GM21528 (cell line): ENCODE data around the gene KRT84.
"Not testable (repeated sequence)": the region's sequence is repeated elsewhere in the genome, so short reads cannot be mapped to it uniquely, and the experiment has no call there.

ENCODE experiments used
- ATAC-seq: cut with Tn5 transposase; IDR thresholded peaks from one replicate; pipeline ENCODE4 v1.9.1; 2021; ENCODE audit warnings: mild to moderate bottlenecking, moderate library complexity; ENCODE audit not compliant: unreplicated experiment, low FRiP score

KRT84 gene

GRCh38 chr12:52413782-52414345 lies 28.4 kb upstream of the KRT84 start:
- ATAC-seq = no peak

- no peak for ATAC-seq
Measured at GRCh38 chr12:52413202-52413601, 27.8 kb upstream of the KRT84 start.

GRCh38 chr12:52411815-52412214 lies 26.4 kb upstream of the KRT84 start:
- no peak for ATAC-seq

- not testable (repeated sequence) for ATAC-seq
Measured at GRCh38 chr12:52410589-52411248, 25.3 kb upstream of the KRT84 start.

- no peak for ATAC-seq
Measured at GRCh38 chr12:52407918-52408317, 22.5 kb upstream of the KRT84 start.

- no peak for ATAC-seq
Measured at GRCh38 chr12:52405922-52406385, 20.5 kb upstream of the KRT84 start, which contains the start of gene KRT82. TSS of gene KRT82 (minus strand) at chr12:52406335. CDS start at chr12:52406277, 58 bp downstream.

GRCh38 chr12:52404951-52405350 lies 19.5 kb upstream of the KRT84 start:
- ATAC-seq = no peak

GRCh38 chr12:52403561-52403960 lies 18.1 kb upstream of the KRT84 start:
- ATAC-seq = no peak

- ATAC-seq = no peak
Measured at GRCh38 chr12:52402873-52403540, 17.6 kb upstream of the KRT84 start.

GRCh38 chr12:52402377-52402776 lies 16.9 kb upstream of the KRT84 start:
- no peak for ATAC-seq

- ATAC-seq = no peak
Measured at GRCh38 chr12:52401926-52402325, 16.5 kb upstream of the KRT84 start.

- ATAC-seq = no peak
Measured at GRCh38 chr12:52401526-52401925, 16.1 kb upstream of the KRT84 start.

GRCh38 chr12:52400906-52401305 lies 15.5 kb upstream of the KRT84 start:
- no peak for ATAC-seq

GRCh38 chr12:52399756-52400155 lies 14.3 kb upstream of the KRT84 start:
- ATAC-seq = no peak

- ATAC-seq = no peak
Measured at GRCh38 chr12:52398176-52398575, 12.7 kb upstream of the KRT84 start.

GRCh38 chr12:52396656-52397055 lies 11.2 kb upstream of the KRT84 start:
- ATAC-seq = no peak

GRCh38 chr12:52395761-52396434 lies 10.4 kb upstream of the KRT84 start:
- ATAC-seq = no peak

- no peak for ATAC-seq
Measured at GRCh38 chr12:52394836-52395405, 9.5 kb upstream of the KRT84 start.

GRCh38 chr12:52392465-52393007 lies 7.1 kb upstream of the KRT84 start:
- no peak for ATAC-seq

- no peak for ATAC-seq
Measured at GRCh38 chr12:52391618-52392002, 6.2 kb upstream of the KRT84 start.
